HS-27A (cell line): Measurements from ENCODE around the gene SPINK14.
A peak's percentile ranks its signal among the peaks of the same experiment; 100 is the strongest.

Experiments
- DNase-seq: peaks from one replicate; pipeline ENCODE4 v3.0.0-alpha.2; 2012; ENCODE audit warnings: low read depth, missing footprints

The SPINK14 gene

GRCh38 chr5:148168246-148168645, at the start of gene SPINK14:
TSS of gene SPINK14 (plus strand) at chr5:148168546. CDS start at chr5:148169733, 1,187 bp downstream.
- DNase-seq, result no peak

GRCh38 chr5:148120317-148120716, 48.0 kb upstream of the SPINK14 start:
- no peak for DNase-seq

GRCh38 chr5:148125641-148126040, 42.7 kb upstream of the SPINK14 start:
- DNase-seq, result no peak

- DNase-seq, result no peak
Measured at GRCh38 chr5:148135091-148136048, 33.0 kb upstream of the SPINK14 start.

- no peak for DNase-seq
Measured at GRCh38 chr5:148140846-148141245, 27.5 kb upstream of the SPINK14 start.

- DNase-seq, result no peak
Measured at GRCh38 chr5:148141645-148142044, 26.7 kb upstream of the SPINK14 start.

- DNase-seq, result no peak
Measured at GRCh38 chr5:148145916-148146315, 22.4 kb upstream of the SPINK14 start.

GRCh38 chr5:148146487-148146886, 21.9 kb upstream of the SPINK14 start:
- DNase-seq, result no peak

GRCh38 chr5:148147415-148147814, 20.9 kb upstream of the SPINK14 start:
- DNase-seq, result no peak

GRCh38 chr5:148151872-148152271, 16.5 kb upstream of the SPINK14 start:
- no peak for DNase-seq

- no peak for DNase-seq
Measured at GRCh38 chr5:148152781-148153180, 15.6 kb upstream of the SPINK14 start.

- DNase-seq, result no peak
Measured at GRCh38 chr5:148156609-148157008, 11.7 kb upstream of the SPINK14 start.

GRCh38 chr5:148162038-148162437, 6.3 kb upstream of the SPINK14 start:
- no peak for DNase-seq

- no peak for DNase-seq
Measured at GRCh38 chr5:148163345-148163744, 5.0 kb upstream of the SPINK14 start.

- DNase-seq, result no peak
Measured at GRCh38 chr5:148166550-148167283, 1.6 kb upstream of the SPINK14 start.

GRCh38 chr5:148172377-148172776, 4.0 kb downstream of the SPINK14 start:
- DNase-seq, result no peak

GRCh38 chr5:148176480-148176879, 8.1 kb downstream of the SPINK14 start:
- no peak for DNase-seq

- no peak for DNase-seq
Measured at GRCh38 chr5:148177207-148177606, 8.9 kb downstream of the SPINK14 start.

GRCh38 chr5:148179234-148179824, 11.0 kb downstream of the SPINK14 start:
- DNase-seq, result peak; percentile 11

GRCh38 chr5:148186248-148187003, 18.1 kb downstream of the SPINK14 start:
- DNase-seq, result no peak

- no peak for DNase-seq
Measured at GRCh38 chr5:148191010-148191409, 22.7 kb downstream of the SPINK14 start.

- DNase-seq, result no peak
Measured at GRCh38 chr5:148193202-148193601, 24.9 kb downstream of the SPINK14 start.
